ENCODE measurements around the gene COPE. TPM values are rescaled to one million over a fixed set of nuclear protein-coding genes. Genes with fewer than 3 reads are reported as not detected.

Gene COPE
- polyA plus RNA-seq, 3 donors = 118 to 145 (median 140) TPM

DNA sequence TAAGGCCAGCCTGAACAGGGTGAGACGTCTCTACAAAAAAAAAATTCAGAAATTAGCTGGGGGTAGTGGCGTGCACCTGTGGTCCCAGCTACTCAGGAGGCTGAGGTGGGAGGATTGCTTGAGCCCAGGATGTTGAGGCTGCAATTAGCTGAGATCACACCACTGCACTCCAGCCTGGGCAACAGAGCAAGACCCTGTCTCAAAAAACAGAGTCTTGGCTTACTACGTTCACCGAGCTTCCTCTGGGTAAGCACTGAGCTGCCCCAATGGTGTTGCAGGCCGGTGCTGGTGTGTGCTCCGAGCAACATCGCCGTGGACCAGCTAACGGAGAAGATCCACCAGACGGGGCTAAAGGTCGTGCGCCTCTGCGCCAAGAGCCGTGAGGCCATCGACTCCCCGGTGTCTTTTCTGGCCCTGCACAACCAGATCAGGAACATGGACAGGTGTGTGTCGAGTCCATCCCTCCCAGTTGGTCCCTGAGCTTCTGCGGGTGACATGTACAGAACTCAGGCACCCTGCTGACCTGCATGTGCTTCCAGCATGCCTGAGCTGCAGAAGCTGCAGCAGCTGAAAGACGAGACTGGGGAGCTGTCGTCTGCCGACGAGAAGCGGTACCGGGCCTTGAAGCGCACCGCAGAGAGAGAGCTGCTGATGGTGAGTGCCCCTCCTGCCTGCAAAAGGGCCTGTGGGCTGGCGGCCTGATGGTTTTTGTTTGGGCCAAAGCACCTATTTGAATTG lies 63.4 kb downstream of the COPE start:
- DNase-seq = no peak

DNA sequence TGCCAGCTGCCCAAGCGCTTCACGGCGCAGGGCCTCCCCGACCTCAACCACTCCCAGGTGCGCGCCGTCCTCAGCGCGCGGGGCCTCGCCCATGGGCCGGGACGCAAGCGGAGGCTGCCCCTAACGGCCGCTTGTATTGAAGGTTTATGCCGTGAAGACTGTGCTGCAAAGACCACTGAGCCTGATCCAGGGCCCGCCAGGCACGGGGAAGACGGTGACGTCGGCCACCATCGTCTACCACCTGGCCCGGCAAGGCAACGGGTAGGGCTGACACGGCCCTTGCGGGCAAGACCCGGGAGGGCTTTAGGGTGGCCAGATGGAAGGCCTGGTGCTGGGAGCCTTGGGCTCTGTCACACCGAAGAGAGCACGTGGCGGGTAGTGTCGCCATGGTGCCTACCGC lies 64.2 kb downstream of the COPE start:
- no peak for DNase-seq

DNA sequence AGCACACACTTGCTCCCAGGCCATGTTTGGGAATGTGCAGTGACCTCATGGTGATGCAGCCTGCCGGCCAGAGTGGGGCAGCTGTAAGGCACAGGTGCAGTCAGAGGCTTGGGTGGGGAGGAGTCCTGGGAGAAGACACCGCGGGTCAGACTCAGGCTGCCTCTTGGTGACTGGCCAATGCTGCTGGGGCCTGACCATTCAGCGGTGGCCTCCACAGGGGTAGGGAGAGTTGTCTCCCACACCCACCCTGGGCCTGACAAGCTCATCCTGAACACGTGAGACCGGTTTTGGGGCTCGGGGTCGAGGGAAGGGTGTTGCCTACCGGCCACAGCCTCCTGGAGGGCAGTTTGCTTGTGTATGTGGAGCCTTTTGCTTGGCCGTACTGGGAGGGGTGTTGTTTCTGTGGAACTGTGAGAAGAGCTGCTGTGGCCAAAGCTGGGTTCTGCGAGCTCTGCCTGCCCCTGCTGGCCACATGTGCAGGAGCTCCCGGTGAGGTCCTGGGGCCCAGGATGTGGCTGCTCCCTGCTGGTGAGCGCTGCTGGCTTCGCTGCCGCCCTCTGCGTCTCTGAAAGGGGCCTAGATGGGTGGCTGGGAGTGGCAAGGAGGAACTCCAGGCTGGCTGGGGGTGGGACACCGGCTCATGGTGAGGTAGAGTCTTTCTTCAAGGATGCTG lies 65.3 kb downstream of the COPE start:
- no peak for DNase-seq

DNA sequence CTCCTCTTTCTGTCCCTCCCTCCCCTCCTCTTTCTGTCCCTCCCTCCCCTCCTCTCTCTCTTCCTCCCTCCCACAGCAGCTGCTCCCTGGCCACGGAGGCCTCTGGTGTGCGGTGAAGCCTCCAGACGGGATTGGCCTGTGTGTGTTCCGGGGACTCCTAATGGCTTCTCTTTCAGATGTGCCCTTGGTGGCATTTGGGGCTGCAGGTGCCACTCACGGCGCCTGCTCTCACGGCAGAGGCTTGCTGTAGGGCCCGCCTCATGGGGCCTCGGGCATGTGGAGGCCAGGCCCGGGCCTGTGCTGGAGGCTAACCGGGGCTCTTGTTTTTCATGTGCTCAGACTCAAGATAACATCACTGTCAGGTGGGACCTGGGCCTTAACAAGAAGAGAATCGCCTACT lies 66.5 kb downstream of the COPE start:
- no peak for DNase-seq

DNA sequence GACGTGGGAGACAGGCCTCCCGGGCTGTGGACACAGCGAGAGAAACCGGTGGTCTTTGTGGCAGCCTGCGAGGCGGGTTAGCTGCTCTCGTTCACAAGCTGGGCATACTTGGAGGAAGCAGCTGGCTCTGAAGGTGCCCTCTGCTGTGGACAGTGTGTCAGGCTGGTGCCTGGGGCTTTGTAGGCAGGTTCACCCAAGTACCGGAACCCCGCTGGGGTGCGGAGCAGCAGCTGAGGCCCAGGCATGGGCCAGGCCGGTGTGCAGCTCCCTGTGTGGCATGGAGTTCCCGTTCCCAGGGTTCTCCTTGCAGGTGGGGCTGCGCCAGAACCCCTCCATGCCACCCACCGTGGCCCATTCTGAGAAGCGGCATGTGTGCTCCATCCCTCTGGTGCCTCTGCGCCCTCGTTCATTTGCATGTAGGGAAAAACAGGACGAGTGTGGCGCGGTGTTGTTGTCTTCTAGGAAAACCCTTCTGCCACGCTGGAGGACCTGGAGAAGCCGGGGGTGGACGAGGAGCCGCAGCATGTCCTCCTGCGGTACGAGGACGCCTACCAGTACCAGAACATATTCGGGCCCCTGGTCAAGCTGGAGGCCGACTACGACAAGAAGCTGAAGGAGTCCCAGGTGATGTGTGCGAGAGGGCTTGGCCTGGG lies 67.4 kb downstream of the COPE start:
- no peak for DNase-seq

DNA sequence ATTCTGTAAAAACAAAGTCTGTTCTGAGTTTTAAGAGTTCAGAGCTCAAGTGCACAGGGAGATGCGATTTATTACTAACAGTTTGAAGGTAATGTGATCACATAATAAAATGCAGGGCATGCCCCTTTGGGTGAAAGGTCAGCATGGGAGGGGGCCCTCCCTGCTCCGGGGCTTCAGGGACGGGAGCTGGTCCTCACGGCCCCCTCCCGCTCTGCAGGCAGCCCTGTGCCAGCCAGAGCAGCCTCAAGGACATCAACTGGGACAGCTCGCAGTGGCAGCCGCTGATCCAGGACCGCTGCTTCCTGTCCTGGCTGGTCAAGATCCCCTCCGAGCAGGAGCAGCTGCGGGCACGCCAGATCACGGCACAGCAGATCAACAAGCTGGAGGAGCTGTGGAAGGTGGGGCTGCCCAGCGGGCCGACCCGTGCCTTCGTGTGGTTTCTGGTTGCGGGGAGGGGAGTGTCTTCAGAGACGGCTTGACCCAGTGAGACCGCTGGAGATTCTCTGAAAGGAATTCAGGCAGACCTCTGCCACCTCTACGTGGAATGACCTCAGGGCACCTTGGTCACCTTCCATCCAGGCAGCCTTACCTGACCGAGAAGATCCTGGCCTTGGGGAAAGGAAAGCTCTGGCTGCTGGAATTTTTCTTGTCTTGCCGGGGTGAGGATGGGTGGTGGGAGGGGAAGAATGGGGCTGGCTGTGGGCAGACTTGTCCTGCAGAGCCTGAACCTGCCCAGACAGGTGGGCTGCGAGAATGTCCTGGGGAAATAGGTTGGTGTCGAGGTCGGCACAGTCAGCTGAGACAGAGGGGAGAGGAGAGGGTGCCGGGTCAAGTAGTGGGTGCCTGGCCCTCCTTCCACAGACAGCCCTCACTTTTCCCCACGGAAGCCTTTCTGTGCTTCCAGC lies 68.5 kb downstream of the COPE start:
- peak; percentile 55 for DNase-seq

DNA sequence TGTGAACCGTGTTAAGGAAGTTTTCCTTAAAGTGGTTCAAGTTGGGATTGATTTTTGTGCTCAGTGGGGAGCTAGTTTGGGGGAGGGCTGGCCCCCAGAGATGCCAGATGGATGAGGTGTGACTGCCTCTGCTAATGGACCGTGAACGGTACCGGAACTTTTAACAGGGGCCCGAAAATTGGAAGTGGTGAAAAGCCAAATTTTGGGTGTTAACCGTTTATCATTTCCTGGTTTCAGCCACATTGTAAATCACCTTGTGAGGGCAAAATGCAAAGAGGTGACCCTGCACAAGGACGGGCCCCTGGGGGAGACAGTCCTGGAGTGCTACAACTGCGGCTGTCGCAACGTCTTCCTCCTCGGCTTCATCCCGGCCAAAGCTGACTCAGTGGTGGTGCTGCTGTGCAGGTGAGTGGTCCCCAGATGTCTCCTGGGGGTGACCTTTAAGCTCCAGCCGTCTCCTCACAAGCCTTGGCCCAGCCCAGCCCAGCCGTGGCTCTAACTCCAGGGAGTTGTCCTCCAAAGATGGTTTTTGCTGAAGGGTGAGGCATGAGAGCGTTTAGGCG lies 69.3 kb downstream of the COPE start:
- DNase-seq = no peak

Other genes with a start within 250 kb of the COPE start
- 10 to 100 TPM; 23.2 to 30.1 (median 23.7) TPM for gene CRTC1, start 235.7 kb downstream of the COPE start, polyA plus RNA-seq (ENCODE audit: insufficient read length in 3 of 3)
- under 1 TPM; 0.10 to 0.56 (median 0.22) TPM for gene COMP, start 128.1 kb downstream of the COPE start, polyA plus RNA-seq (ENCODE audit: insufficient read length in 3 of 3)
- 10 to 100 TPM; 54.6 to 66.1 (median 63.8) TPM for gene UPF1, start 87.4 kb downstream of the COPE start, polyA plus RNA-seq (ENCODE audit: insufficient read length in 3 of 3)
- gene CERS1, start 23.2 kb downstream of the COPE start, polyA plus RNA-seq (ENCODE audit: insufficient read length in 3 of 3) = 1 to 10 TPM; 6.2 to 7.8 (median 7.1) TPM
- 10 to 100 TPM; 48.3 to 61.6 (median 57.4) TPM for gene DDX49, start 328 bp upstream of the COPE start, polyA plus RNA-seq (ENCODE audit: insufficient read length in 3 of 3)
- gene HOMER3, start 21.8 kb upstream of the COPE start, polyA plus RNA-seq (ENCODE audit: insufficient read length in 3 of 3) = 10 to 100 TPM; 56.2 to 72.4 (median 72.1) TPM
- 100 to 1,000 TPM in 2 of 3 donors, 10 to 100 TPM in 1; 71.5 to 127 (median 121) TPM for gene SUGP2, start 114.1 kb upstream of the COPE start, polyA plus RNA-seq (ENCODE audit: insufficient read length in 3 of 3)
- 10 to 100 TPM; 34.7 to 41.6 (median 40.8) TPM for gene ARMC6, start 114.2 kb upstream of the COPE start, polyA plus RNA-seq (ENCODE audit: insufficient read length in 3 of 3)
- gene SLC25A42, start 144.6 kb upstream of the COPE start, polyA plus RNA-seq (ENCODE audit: insufficient read length in 3 of 3) = 10 to 100 TPM; 22.3 to 26.8 (median 22.9) TPM
- gene TMEM161A, start 219.1 kb upstream of the COPE start, polyA plus RNA-seq (ENCODE audit: insufficient read length in 3 of 3) = 10 to 100 TPM; 39.3 to 45.5 (median 39.5) TPM

Data from renal pelvis (tissue), 4 donors.